Measurements from ENCODE around the gene CCDC92B.

GRCh38 chr17:2749058-2749783, at the start of gene CCDC92B:
- TF ChIP-seq CTCF (IDR thresholded peaks at IDR 0.05; ENCODE audit: low read length) (no peak), EZH2 (IDR thresholded peaks at IDR 0.05; ENCODE audit: borderline replicate concordance, low read length) (no peak)
